ES-I3 (cell line): ENCODE data around the gene UGT2A2.

Experiments
- H3K36me3 ChIP-seq: 2 replicates; pipeline ENCODE4 v1.6.1; 2013; ENCODE audit warnings: mild to moderate bottlenecking, low read length, control low read depth, moderate library complexity; ENCODE audit not compliant: insufficient read depth
- H3K4me1 ChIP-seq: 2 replicates; pipeline ENCODE4 v1.6.1; 2013; ENCODE audit warnings: mild to moderate bottlenecking, control low read depth, low read length; ENCODE audit not compliant: insufficient read depth
- H3K9ac ChIP-seq: 2 replicates; pipeline ENCODE4 v1.6.1; 2013; ENCODE audit warnings: low read depth, mild to moderate bottlenecking, low read length, moderate library complexity
- H3K9me3 ChIP-seq: 2 replicates; pipeline ENCODE4 v1.6.1; 2013; ENCODE audit warnings: mild to moderate bottlenecking, low read length, moderate library complexity; ENCODE audit not compliant: control insufficient read depth, insufficient read depth

The UGT2A2 gene

GRCh38 chr4:69601065-69601464 is 38.4 kb downstream of the UGT2A2 start:
- no peak overlapping the region for H3K9ac ChIP-seq
- H3K4me1 ChIP-seq = no peaks in the 10 kb centered on the region

DNA sequence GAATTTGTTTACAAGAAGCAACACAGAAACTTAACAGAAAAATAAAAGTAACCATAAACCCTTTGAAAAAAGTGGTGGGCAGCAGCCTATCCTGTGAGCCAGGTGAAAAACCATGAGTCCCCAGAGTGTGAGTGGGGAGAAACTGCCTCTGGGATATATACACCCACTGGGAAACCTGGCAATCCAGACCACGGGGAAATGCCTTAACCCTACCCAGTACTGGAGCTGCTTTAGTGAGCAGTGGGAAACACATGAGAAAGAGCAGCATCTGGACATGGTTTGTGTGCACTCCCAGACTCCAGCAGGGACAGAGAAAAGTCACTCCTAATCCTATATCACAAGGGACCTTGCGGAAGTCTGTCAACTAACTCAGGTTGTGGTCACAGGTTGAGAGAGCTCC is 39.4 kb downstream of the UGT2A2 start:
- no peaks in the 10 kb centered on the region for H3K9me3 ChIP-seq
- no peak overlapping the region; the same call in 1 of the 2 replicates for H3K9ac ChIP-seq
- H3K36me3 ChIP-seq = no peaks in the 10 kb centered on the region
- H3K4me1 ChIP-seq = no peaks in the 10 kb centered on the region

More at GRCh38 chr4:69601065-69601464, 38.4 kb downstream of the UGT2A2 start:
- H3K36me3 ChIP-seq = no peaks in the 10 kb centered on the region
- no peaks in the 10 kb centered on the region for H3K9me3 ChIP-seq

DNA sequence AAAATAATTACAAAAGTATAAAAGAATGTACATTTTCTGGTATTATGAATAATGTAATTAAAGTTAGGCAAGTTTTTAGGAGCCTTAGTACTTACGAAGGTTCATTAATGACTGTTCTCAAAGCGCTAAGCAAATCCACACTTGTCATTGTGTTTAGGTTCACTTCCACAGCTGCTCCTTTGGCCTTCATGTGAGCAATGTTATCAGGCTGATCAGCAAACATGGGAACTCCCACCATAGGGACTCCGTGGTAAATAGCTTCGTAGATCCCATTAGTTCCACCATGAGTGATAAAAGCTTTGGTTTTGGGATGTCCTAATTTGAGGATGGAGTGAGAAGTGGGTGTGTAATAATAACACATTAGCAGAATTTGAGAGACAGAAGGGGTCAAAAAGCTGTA is 45.1 kb downstream of the UGT2A2 start:
- no peaks in the 10 kb centered on the region for H3K9me3 ChIP-seq

GRCh38 chr4:69591364-69591763 is 48.1 kb downstream of the UGT2A2 start:
- H3K9ac ChIP-seq = no peak overlapping the region
- no peaks in the 10 kb centered on the region for H3K9me3 ChIP-seq
- no peaks in the 10 kb centered on the region for H3K36me3 ChIP-seq
- no peaks in the 10 kb centered on the region for H3K4me1 ChIP-seq

More for the DNA sequence above, 45.1 kb downstream of the UGT2A2 start:
- Histone ChIP-seq H3K36me3 (no peaks in the 10 kb centered on the region), H3K4me1 (no peaks in the 10 kb centered on the region), H3K9ac (no peak overlapping the region)

GRCh38 chr4:69589884-69590283 is 49.6 kb downstream of the UGT2A2 start:
- H3K4me1 ChIP-seq = no peaks in the 10 kb centered on the region
- no peaks in the 10 kb centered on the region for H3K9me3 ChIP-seq
- H3K36me3 ChIP-seq = no peaks in the 10 kb centered on the region
- no peak overlapping the region for H3K9ac ChIP-seq

- Histone ChIP-seq H3K36me3 (no peaks in the 10 kb centered on the region), H3K9ac (no peak overlapping the region), H3K4me1 (no peaks in the 10 kb centered on the region), H3K9me3 (no peaks in the 10 kb centered on the region)
These were observed 55.3 kb downstream of the UGT2A2 start for GRCh38 chr4:69584135-69584534.

DNA sequence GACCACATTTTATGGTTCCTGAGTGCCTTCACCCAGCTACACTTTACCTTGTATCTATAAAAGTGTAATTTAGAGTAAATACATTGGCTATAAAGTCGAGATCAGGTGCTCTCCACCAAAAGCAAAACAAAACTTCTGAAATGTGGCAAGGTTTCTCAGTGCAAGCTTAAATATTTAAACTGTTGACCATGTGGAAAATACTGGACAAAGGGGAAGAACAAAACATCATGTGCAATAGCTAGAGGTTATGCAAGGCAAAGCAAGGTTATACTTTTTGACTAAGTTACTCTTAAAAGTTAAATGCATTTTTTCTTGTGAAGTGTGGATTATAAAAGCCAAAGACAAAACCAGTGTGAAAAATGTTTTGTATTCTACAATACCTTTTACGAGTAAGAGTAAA is 55.9 kb downstream of the UGT2A2 start:
- no peaks in the 10 kb centered on the region for H3K4me1 ChIP-seq
- H3K9ac ChIP-seq = no peak overlapping the region
- no peaks in the 10 kb centered on the region for H3K9me3 ChIP-seq
- H3K36me3 ChIP-seq = no peaks in the 10 kb centered on the region

DNA sequence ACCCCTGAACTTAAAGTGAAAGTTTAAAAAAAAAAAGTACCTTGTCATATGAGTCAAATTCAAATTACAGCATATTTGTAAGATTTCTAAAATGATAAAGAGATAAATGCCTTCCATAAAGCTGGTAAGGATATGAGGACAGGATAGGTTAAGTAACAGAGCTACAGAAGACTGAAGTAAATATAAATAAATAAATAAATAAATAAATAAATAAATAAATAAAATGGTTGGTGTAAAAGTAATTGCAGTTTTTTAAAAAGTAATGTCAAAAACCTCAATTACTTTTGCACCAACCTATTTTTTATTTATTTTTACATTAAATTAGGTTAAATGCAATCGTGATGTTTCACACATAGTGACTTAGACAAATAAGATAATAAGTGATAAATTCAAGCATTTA is 62.2 kb downstream of the UGT2A2 start:
- no peaks in the 10 kb centered on the region for H3K36me3 ChIP-seq
- H3K9me3 ChIP-seq = no peaks in the 10 kb centered on the region
- no peaks in the 10 kb centered on the region for H3K4me1 ChIP-seq
- no peak overlapping the region for H3K9ac ChIP-seq

- Histone ChIP-seq H3K9me3 (no peaks in the 10 kb centered on the region), H3K4me1 (no peaks in the 10 kb centered on the region), H3K9ac (no peak overlapping the region), H3K36me3 (no peaks in the 10 kb centered on the region)
These were observed 63.1 kb downstream of the UGT2A2 start for GRCh38 chr4:69576251-69576877.

DNA sequence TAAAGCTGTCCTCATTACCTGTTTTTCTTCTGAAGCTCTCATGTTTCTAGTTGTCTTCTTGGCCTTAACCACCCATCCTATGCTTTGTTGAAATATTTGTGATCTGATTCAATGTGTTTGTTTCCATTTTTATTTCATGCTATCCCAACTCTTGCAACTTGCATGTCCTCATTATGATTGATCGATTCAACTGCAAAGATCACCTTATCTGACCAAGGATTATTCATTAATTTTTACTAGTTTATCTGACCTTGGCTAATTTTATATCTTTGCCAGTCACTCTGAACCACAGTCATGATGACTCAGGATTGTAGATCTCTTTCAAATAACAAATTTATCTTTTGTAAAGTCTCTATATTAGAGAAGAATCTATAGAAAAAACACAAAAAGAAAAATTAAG is 70.7 kb downstream of the UGT2A2 start:
- no peaks in the 10 kb centered on the region for H3K36me3 ChIP-seq
- no peak overlapping the region for H3K9ac ChIP-seq
- no peaks in the 10 kb centered on the region for H3K4me1 ChIP-seq
- H3K9me3 ChIP-seq = no peaks in the 10 kb centered on the region

DNA sequence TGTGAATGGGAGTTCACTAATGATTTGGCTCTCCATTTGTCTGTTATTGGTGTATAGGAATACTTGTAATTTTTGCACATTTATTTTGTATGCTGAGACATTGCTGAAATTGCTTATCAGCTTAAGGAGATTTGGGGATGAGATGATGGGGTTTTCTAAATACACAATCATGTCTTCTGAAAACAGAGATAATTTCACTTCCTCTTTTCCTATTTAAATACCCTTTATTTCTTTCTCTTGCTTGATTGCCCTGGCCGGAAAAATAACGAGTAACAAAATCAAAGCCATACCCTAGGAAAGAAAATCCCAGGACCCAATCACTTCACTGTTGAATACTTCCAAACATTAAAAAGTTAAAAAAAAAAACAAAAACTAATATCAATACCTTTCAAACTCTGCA is 76.0 kb downstream of the UGT2A2 start:
- no peaks in the 10 kb centered on the region for H3K36me3 ChIP-seq
- no peaks in the 10 kb centered on the region for H3K4me1 ChIP-seq
- no peaks in the 10 kb centered on the region for H3K9me3 ChIP-seq
- H3K9ac ChIP-seq = no peak overlapping the region

DNA sequence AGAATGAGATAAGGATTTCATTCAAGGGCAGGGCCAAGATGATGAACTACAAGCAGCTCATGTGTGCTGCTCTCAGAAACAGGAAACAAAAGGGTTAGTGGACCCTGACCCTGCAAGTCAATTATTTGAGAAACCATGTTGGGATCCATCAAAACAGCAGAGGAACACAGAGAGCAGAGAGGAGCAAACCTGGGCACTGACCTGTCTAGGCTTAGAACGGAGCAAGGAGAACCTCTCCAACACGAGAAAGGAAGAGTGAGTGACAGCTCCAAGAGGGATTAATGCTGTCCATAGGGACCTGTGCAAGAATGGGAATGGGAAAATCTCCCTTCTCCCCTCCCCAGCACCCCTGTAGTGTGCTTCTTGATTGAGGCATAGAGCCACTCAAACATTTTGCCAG is 89.8 kb downstream of the UGT2A2 start:
- Histone ChIP-seq H3K36me3 (no peaks in the 10 kb centered on the region), H3K4me1 (no peaks in the 10 kb centered on the region), H3K9ac (no peak overlapping the region), H3K9me3 (no peaks in the 10 kb centered on the region)

DNA sequence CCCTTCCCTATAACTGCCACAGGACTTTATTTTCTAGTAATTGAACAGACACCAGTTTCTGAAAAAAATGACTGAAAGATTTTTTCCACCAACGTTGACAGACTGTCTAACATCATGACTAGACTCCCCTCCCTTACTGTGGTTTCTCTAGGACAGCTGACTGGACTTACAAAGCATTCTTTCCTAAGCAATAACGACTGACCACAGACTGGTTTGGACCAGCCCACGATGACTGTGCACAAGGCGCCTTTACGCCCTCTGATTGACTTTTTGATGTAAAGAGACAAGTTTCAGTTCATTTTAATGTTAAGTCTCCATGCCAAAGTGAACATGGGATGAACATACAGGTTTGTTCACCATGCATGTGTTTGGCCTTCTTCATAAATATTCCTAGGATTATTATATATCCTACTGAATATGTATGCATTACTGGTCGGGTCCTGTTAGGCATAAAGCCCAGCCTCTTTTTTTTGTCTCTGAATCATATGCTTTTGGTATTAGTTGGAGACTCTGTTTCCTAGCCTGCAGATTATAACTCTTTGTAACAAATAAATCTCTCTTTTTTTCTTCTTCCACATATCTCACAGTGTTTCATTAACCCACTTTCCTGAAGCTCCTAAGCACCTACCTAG is 93.2 kb downstream of the UGT2A2 start:
- H3K9me3 ChIP-seq = no peaks in the 10 kb centered on the region

More for the DNA sequence above, 93.2 kb downstream of the UGT2A2 start:
- no peaks in the 10 kb centered on the region for H3K36me3 ChIP-seq
- H3K9ac ChIP-seq = no peak overlapping the region
- no peaks in the 10 kb centered on the region for H3K4me1 ChIP-seq
